Natural killer cell treated with Interleukin-12 subunit alpha and Interleukin-12 subunit beta and Interleukin-15 and Interleukin-18, amount 100 ng/mL, for 72 hours (primary cell): ENCODE data around the gene LYPD5. TPM values are rescaled to one million over a fixed set of nuclear protein-coding genes. Genes with fewer than 3 reads are reported as not detected.
"Not testable (repeated sequence)": the region's sequence is repeated elsewhere in the genome, so short reads cannot be mapped to it uniquely, and the experiment has no call there.

ENCODE experiments used
- ATAC-seq, 2 donors: fragments of 150-1000 bp; cut with Tn5 transposase in 1 of 2; sonication (Bioruptor Pico), chemical (Tn5 transposase) in 1 of 2; 2 replicates each; pipeline ENCODE4 v1.10.0; 2021
- DNase-seq: peaks from one replicate; pipeline ENCODE4 v3.0.0; 2022; ENCODE audit warnings: low spot score
- H3K27ac Mint-ChIP-seq, 2 donors: 1 replicate in 1 of 2; 2 replicates in 1 of 2; pipeline ENCODE4 v1.8.0; 2022; ENCODE audit warnings: mixed read lengths in 2 of 2, mild to moderate bottlenecking in 1 of 2, moderate library complexity in 1 of 2
- H3K27me3 Mint-ChIP-seq, 2 donors: 1 replicate in 1 of 2; 2 replicates in 1 of 2; pipeline ENCODE4 v1.8.0; 2022; ENCODE audit warnings: mixed read lengths in 2 of 2
- H3K36me3 Mint-ChIP-seq: one replicate; pipeline ENCODE4 v1.8.0; 2022; ENCODE audit warnings: mixed read lengths
- H3K4me1 Mint-ChIP-seq, 2 donors: 1 replicate in 1 of 2; 2 replicates in 1 of 2; pipeline ENCODE4 v1.8.0; 2022; ENCODE audit warnings: low read depth in 2 of 2, mixed read lengths in 2 of 2, mild to moderate bottlenecking in 1 of 2
- H3K4me3 Mint-ChIP-seq: one replicate; pipeline ENCODE4 v1.8.0; 2022; ENCODE audit warnings: mixed read lengths
- H3K9me3 Mint-ChIP-seq: 2 replicates; pipeline ENCODE4 v1.8.0; 2022; ENCODE audit warnings: mixed read lengths
- total RNA-seq, 2 donors: library from RNA; stranded (reverse); gene quantifications; one replicate each; pipeline ENCODE4 v1.2.3, GENCODE V29; 2022

Gene LYPD5
- total RNA-seq, 2 donors from 2014 or later, result 0.29 TPM; not detected in 1

GRCh38 chr19:43779147-43779819 lies 23.0 kb downstream of the LYPD5 start:
- H3K9me3 Mint-ChIP-seq, result no peaks in the 10 kb centered on the region
- H3K36me3 Mint-ChIP-seq, result no peaks in the 10 kb centered on the region
- H3K27me3 Mint-ChIP-seq, result peaks cover 0 to 32% of the 10 kb centered on the region in 2 donors
- peaks cover 57 to 60% of the 10 kb centered on the region in 2 donors for H3K4me1 Mint-ChIP-seq
- H3K4me3 Mint-ChIP-seq, result peak overlapping the region; percentile 91
- H3K27ac Mint-ChIP-seq, result peak overlapping the region; percentile 45 to 80
- no peak for ATAC-seq
- DNase-seq, result no peak

- ATAC-seq (no peak), DNase-seq (no peak)
- Mint-ChIP-seq H3K27ac (peak overlapping the region; percentile 45 to 80), H3K9me3 (no peaks in the 10 kb centered on the region), H3K36me3 (no peaks in the 10 kb centered on the region), H3K4me3 (peak overlapping the region; percentile 91), H3K4me1 (peaks cover 52 to 54% of the 10 kb centered on the region in 2 donors), H3K27me3 (peaks cover 0 to 29% of the 10 kb centered on the region in 2 donors)
Observed at GRCh38 chr19:43778651-43779050, 23.6 kb downstream of the LYPD5 start.

GRCh38 chr19:43777163-43777695 lies 25.0 kb downstream of the LYPD5 start:
- Mint-ChIP-seq H3K4me3 (peak overlapping the region; percentile 91), H3K36me3 (no peaks in the 10 kb centered on the region), H3K4me1 (peaks cover 43 to 44% of the 10 kb centered on the region in 2 donors), H3K27ac (peak overlapping the region; percentile 45 to 80), H3K9me3 (no peaks in the 10 kb centered on the region), H3K27me3 (peaks cover 0 to 23% of the 10 kb centered on the region in 2 donors)
- ATAC-seq, result no peak
- DNase-seq, result no peak

GRCh38 chr19:43776286-43776685 lies 26.0 kb downstream of the LYPD5 start:
- no peaks in the 10 kb centered on the region for H3K36me3 Mint-ChIP-seq
- DNase-seq, result no peak
- no peaks in the 10 kb centered on the region for H3K9me3 Mint-ChIP-seq
- peaks cover 34 to 38% of the 10 kb centered on the region in 2 donors for H3K4me1 Mint-ChIP-seq
- peaks cover 0 to 17% of the 10 kb centered on the region in 2 donors for H3K27me3 Mint-ChIP-seq
- peak overlapping the region; percentile 34 for H3K4me3 Mint-ChIP-seq
- peak overlapping the region in 1 of 2 donors; percentile 80 for H3K27ac Mint-ChIP-seq
- no peak for ATAC-seq

- Mint-ChIP-seq H3K4me3 (no peak overlapping the region), H3K27ac (peak overlapping the region in 1 of 2 donors; percentile 8), H3K9me3 (no peaks in the 10 kb centered on the region), H3K36me3 (peaks cover 2% of the 10 kb centered on the region), H3K27me3 (peaks cover 0 to 13% of the 10 kb centered on the region in 2 donors), H3K4me1 (peaks cover 31 to 34% of the 10 kb centered on the region in 2 donors)
- no peak for ATAC-seq
- DNase-seq, result no peak
Observed at GRCh38 chr19:43775299-43775890, 26.9 kb downstream of the LYPD5 start.

- H3K27ac Mint-ChIP-seq, H3K36me3 Mint-ChIP-seq: not testable (repeated sequence)
- H3K4me1 Mint-ChIP-seq, result peaks cover 34 to 37% of the 10 kb centered on the region in 2 donors
Observed at GRCh38 chr19:43774940-43775258, 27.3 kb downstream of the LYPD5 start.

GRCh38 chr19:43774103-43774939 lies 27.9 kb downstream of the LYPD5 start:
- Mint-ChIP-seq H3K4me3 (no peak overlapping the region), H3K4me1 (peaks cover 29 to 33% of the 10 kb centered on the region in 2 donors), H3K9me3 (no peaks in the 10 kb centered on the region), H3K27me3 (peaks cover 0 to 10% of the 10 kb centered on the region in 2 donors), H3K36me3 (peaks cover 6% of the 10 kb centered on the region), H3K27ac (no peak overlapping the region)
- DNase-seq, result no peak
- no peak for ATAC-seq

More at GRCh38 chr19:43774940-43775258, 27.3 kb downstream of the LYPD5 start:
- not testable (repeated sequence) for DNase-seq, H3K4me3 Mint-ChIP-seq, ATAC-seq, H3K9me3 Mint-ChIP-seq
- peaks cover 0 to 13% of the 10 kb centered on the region in 2 donors for H3K27me3 Mint-ChIP-seq

GRCh38 chr19:43773725-43774102 lies 28.5 kb downstream of the LYPD5 start:
- Mint-ChIP-seq H3K36me3 (peaks cover 9% of the 10 kb centered on the region), H3K4me1 (peaks cover 29 to 32% of the 10 kb centered on the region in 2 donors)
- ATAC-seq, result no peak

GRCh38 chr19:43769256-43769655 lies 33.0 kb downstream of the LYPD5 start:
- DNase-seq (no peak), ATAC-seq (no peak)
- Mint-ChIP-seq H3K4me1 (peaks cover 38 to 50% of the 10 kb centered on the region in 2 donors), H3K27me3 (no peaks in the 10 kb centered on the region), H3K27ac (peak overlapping the region; percentile 69 to 99), H3K4me3 (no peak overlapping the region), H3K36me3 (peaks cover 16% of the 10 kb centered on the region), H3K9me3 (no peaks in the 10 kb centered on the region)

More at GRCh38 chr19:43773725-43774102, 28.5 kb downstream of the LYPD5 start:
- no peak overlapping the region for H3K27ac Mint-ChIP-seq
- no peak for DNase-seq
- no peaks in the 10 kb centered on the region for H3K9me3 Mint-ChIP-seq
- no peak overlapping the region for H3K4me3 Mint-ChIP-seq
- H3K27me3 Mint-ChIP-seq, result peaks cover 0 to 10% of the 10 kb centered on the region in 2 donors

- Mint-ChIP-seq H3K4me3 (no peak overlapping the region), H3K36me3 (peaks cover 16% of the 10 kb centered on the region), H3K27ac (peak overlapping the region; percentile 69 to 99), H3K9me3 (no peaks in the 10 kb centered on the region), H3K4me1 (peaks cover 43 to 55% of the 10 kb centered on the region in 2 donors), H3K27me3 (no peaks in the 10 kb centered on the region)
- no peak for ATAC-seq
- DNase-seq, result no peak
Observed at GRCh38 chr19:43768273-43769050, 33.8 kb downstream of the LYPD5 start.

- ATAC-seq, result no peak
- no peaks in the 10 kb centered on the region for H3K9me3 Mint-ChIP-seq
- no peaks in the 10 kb centered on the region for H3K27me3 Mint-ChIP-seq
- peaks cover 49 to 62% of the 10 kb centered on the region in 2 donors for H3K4me1 Mint-ChIP-seq
- no peak for DNase-seq
- H3K4me3 Mint-ChIP-seq, result peak overlapping the region; percentile 6
- H3K27ac Mint-ChIP-seq, result peak overlapping the region in 1 of 2 donors; percentile 99
- H3K36me3 Mint-ChIP-seq, result peaks cover 16% of the 10 kb centered on the region
Observed at GRCh38 chr19:43767818-43768217, 34.4 kb downstream of the LYPD5 start.

- peak overlapping the region; percentile 90 for H3K4me3 Mint-ChIP-seq
- no peaks in the 10 kb centered on the region for H3K27me3 Mint-ChIP-seq
- ATAC-seq (no peak), DNase-seq (no peak)
- H3K36me3 Mint-ChIP-seq, result peaks cover 16% of the 10 kb centered on the region
- H3K27ac Mint-ChIP-seq, result peak overlapping the region; percentile 96 to 99
- H3K9me3 Mint-ChIP-seq, result no peaks in the 10 kb centered on the region
- peaks cover 53 to 67% of the 10 kb centered on the region in 2 donors for H3K4me1 Mint-ChIP-seq
Observed at GRCh38 chr19:43767316-43767715, 34.9 kb downstream of the LYPD5 start.

- Mint-ChIP-seq H3K36me3 (peaks cover 16% of the 10 kb centered on the region), H3K27me3 (no peaks in the 10 kb centered on the region), H3K4me3 (peak overlapping the region; percentile 90), H3K9me3 (no peaks in the 10 kb centered on the region), H3K4me1 (peaks cover 56 to 73% of the 10 kb centered on the region in 2 donors), H3K27ac (peak overlapping the region; percentile 96 to 99)
- DNase-seq (no peak), ATAC-seq (no peak)
Observed at GRCh38 chr19:43766755-43767043, 35.5 kb downstream of the LYPD5 start.
